HG03108 (cell line): ENCODE results near the gene UMOD.

Source experiments
- ATAC-seq: cut with Tn5 transposase; IDR thresholded peaks from one replicate; pipeline ENCODE4 v1.9.1; 2021; ENCODE audit warnings: moderate library complexity; ENCODE audit not compliant: unreplicated experiment

The UMOD gene

GRCh38 chr16:20364051-20364450 is 11.5 kb upstream of the UMOD start:
- no peak for ATAC-seq

- ATAC-seq: no peak
Measured at GRCh38 chr16:20363191-20363590, 10.7 kb upstream of the UMOD start.

- no peak for ATAC-seq
Measured at GRCh38 chr16:20359997-20360396, 7.5 kb upstream of the UMOD start.

- no peak for ATAC-seq
Measured at GRCh38 chr16:20355114-20355782, 2.7 kb upstream of the UMOD start.

- no peak for ATAC-seq
Measured at GRCh38 chr16:20353379-20353778, 864 bp upstream of the UMOD start.

- ATAC-seq: no peak
Measured at GRCh38 chr16:20349615-20350014, 2.9 kb downstream of the UMOD start.

- ATAC-seq: no peak
Measured at GRCh38 chr16:20348365-20349185, 3.9 kb downstream of the UMOD start.

- no peak for ATAC-seq
Measured at GRCh38 chr16:20347666-20348364, 4.7 kb downstream of the UMOD start.

- no peak for ATAC-seq
Measured at GRCh38 chr16:20344611-20345010, 7.9 kb downstream of the UMOD start.

GRCh38 chr16:20339744-20340143 is 12.8 kb downstream of the UMOD start:
- no peak for ATAC-seq

- ATAC-seq: no peak
Measured at GRCh38 chr16:20336955-20337354, 15.6 kb downstream of the UMOD start.

- ATAC-seq: no peak
Measured at GRCh38 chr16:20334396-20334795, 18.1 kb downstream of the UMOD start.

- ATAC-seq: no peak
Measured at GRCh38 chr16:20333120-20333519, 19.4 kb downstream of the UMOD start.

GRCh38 chr16:20332411-20332810 is 20.1 kb downstream of the UMOD start:
- no peak for ATAC-seq

- ATAC-seq: no peak
Measured at GRCh38 chr16:20331635-20332034, 20.9 kb downstream of the UMOD start.

GRCh38 chr16:20329392-20330138 is 22.9 kb downstream of the UMOD start:
- ATAC-seq: no peak

GRCh38 chr16:20327444-20328041 is 25.0 kb downstream of the UMOD start, which contains the start of gene GP2:
TSS of gene GP2 (minus strand) at chr16:20327513. CDS start at chr16:20326431, 1,082 bp downstream.
- ATAC-seq: no peak

- no peak for ATAC-seq
Measured at GRCh38 chr16:20326321-20326720, 26.2 kb downstream of the UMOD start.

- ATAC-seq: no peak
Measured at GRCh38 chr16:20325005-20325404, 27.5 kb downstream of the UMOD start.

GRCh38 chr16:20323591-20324117 is 28.9 kb downstream of the UMOD start:
- no peak for ATAC-seq
